ENCODE data around the gene CDC42.
"Not testable (repeated sequence)": the region's sequence is repeated elsewhere in the genome, so short reads cannot be mapped to it uniquely, and the experiment has no call there.

CDC42 gene

GRCh38 chr1:22021061-22021460 lies 31.4 kb upstream of the CDC42 start:
- Histone ChIP-seq H3K79me2 (ENCODE audit: control insufficient read depth, insufficient read depth, low read length, unreplicated experiment) (peaks cover 2% of the 10 kb centered on the region), H3K4me3 (ENCODE audit: low read depth, low read length) (no peak overlapping the region), H3K27ac (ENCODE audit: low read depth, low read length) (no peak overlapping the region), H2AFZ (ENCODE audit: low read length, unreplicated experiment) (no peak overlapping the region), H3K36me3 (ENCODE audit: insufficient read depth, low read length) (no peaks in the 10 kb centered on the region), H3K27me3 (ENCODE audit: insufficient read depth, low read length) (no peaks in the 10 kb centered on the region), H3K4me1 (ENCODE audit: control insufficient read depth, insufficient read depth, low read length, unreplicated experiment) (peaks cover 14% of the 10 kb centered on the region)

GRCh38 chr1:22024485-22025367 lies 27.8 kb upstream of the CDC42 start:
- Histone ChIP-seq H3K27ac (ENCODE audit: low read depth, low read length) (peak overlapping the region; percentile 94), H3K36me3 (ENCODE audit: insufficient read depth, low read length) (no peaks in the 10 kb centered on the region)

GRCh38 chr1:22025368-22026155 lies 26.9 kb upstream of the CDC42 start:
- peak overlapping the region; percentile 93 for H3K4me3 ChIP-seq (ENCODE audit: low read depth, low read length)
- H3K27ac ChIP-seq (ENCODE audit: low read depth, low read length), result peak overlapping the region; percentile 94
- H3K27me3 ChIP-seq (ENCODE audit: insufficient read depth, low read length), result no peaks in the 10 kb centered on the region
- H3K4me1 ChIP-seq (ENCODE audit: control insufficient read depth, insufficient read depth, low read length, unreplicated experiment), result no peaks in the 10 kb centered on the region
- H3K79me2 ChIP-seq (ENCODE audit: control insufficient read depth, insufficient read depth, low read length, unreplicated experiment), result peaks cover 11% of the 10 kb centered on the region
- peak overlapping the region; percentile 71 for H2AFZ ChIP-seq (ENCODE audit: low read length, unreplicated experiment)
- no peaks in the 10 kb centered on the region for H3K36me3 ChIP-seq (ENCODE audit: insufficient read depth, low read length)

More at GRCh38 chr1:22024485-22025367, 27.8 kb upstream of the CDC42 start:
- Histone ChIP-seq H3K79me2 (ENCODE audit: control insufficient read depth, insufficient read depth, low read length, unreplicated experiment) (peaks cover 11% of the 10 kb centered on the region), H2AFZ (ENCODE audit: low read length, unreplicated experiment) (peak overlapping the region; percentile 71), H3K27me3 (ENCODE audit: insufficient read depth, low read length) (no peaks in the 10 kb centered on the region), H3K4me3 (ENCODE audit: low read depth, low read length) (peak overlapping the region; percentile 93), H3K4me1 (ENCODE audit: control insufficient read depth, insufficient read depth, low read length, unreplicated experiment) (peaks cover 2% of the 10 kb centered on the region)

- no peak overlapping the region for H2AFZ ChIP-seq (ENCODE audit: low read length, unreplicated experiment)
- no peaks in the 10 kb centered on the region for H3K36me3 ChIP-seq (ENCODE audit: insufficient read depth, low read length)
- H3K4me3 ChIP-seq (ENCODE audit: low read depth, low read length), result no peak overlapping the region
- H3K4me1 ChIP-seq (ENCODE audit: control insufficient read depth, insufficient read depth, low read length, unreplicated experiment), result no peaks in the 10 kb centered on the region
- H3K27ac ChIP-seq (ENCODE audit: low read depth, low read length), result no peak overlapping the region
- no peaks in the 10 kb centered on the region for H3K27me3 ChIP-seq (ENCODE audit: insufficient read depth, low read length)
- H3K79me2 ChIP-seq (ENCODE audit: control insufficient read depth, insufficient read depth, low read length, unreplicated experiment), result peaks cover 11% of the 10 kb centered on the region
These were observed 25.6 kb upstream of the CDC42 start for GRCh38 chr1:22026924-22027289.

GRCh38 chr1:22030057-22030456 lies 22.5 kb upstream of the CDC42 start:
- peaks cover 11% of the 10 kb centered on the region for H3K79me2 ChIP-seq (ENCODE audit: control insufficient read depth, insufficient read depth, low read length, unreplicated experiment)
- no peaks in the 10 kb centered on the region for H3K4me1 ChIP-seq (ENCODE audit: control insufficient read depth, insufficient read depth, low read length, unreplicated experiment)
- no peak overlapping the region for H3K27ac ChIP-seq (ENCODE audit: low read depth, low read length)
- no peaks in the 10 kb centered on the region for H3K27me3 ChIP-seq (ENCODE audit: insufficient read depth, low read length)
- H3K36me3 ChIP-seq (ENCODE audit: insufficient read depth, low read length), result no peaks in the 10 kb centered on the region
- no peak overlapping the region for H2AFZ ChIP-seq (ENCODE audit: low read length, unreplicated experiment)
- no peak overlapping the region for H3K4me3 ChIP-seq (ENCODE audit: low read depth, low read length)

- H3K36me3 ChIP-seq (ENCODE audit: insufficient read depth, low read length), result no peaks in the 10 kb centered on the region
- H3K4me1 ChIP-seq (ENCODE audit: control insufficient read depth, insufficient read depth, low read length, unreplicated experiment), result no peaks in the 10 kb centered on the region
- no peak overlapping the region for H3K4me3 ChIP-seq (ENCODE audit: low read depth, low read length)
- no peaks in the 10 kb centered on the region for H3K27me3 ChIP-seq (ENCODE audit: insufficient read depth, low read length)
- H2AFZ ChIP-seq (ENCODE audit: low read length, unreplicated experiment), result no peak overlapping the region
- peaks cover 11% of the 10 kb centered on the region for H3K79me2 ChIP-seq (ENCODE audit: control insufficient read depth, insufficient read depth, low read length, unreplicated experiment)
- H3K27ac ChIP-seq (ENCODE audit: low read depth, low read length), result no peak overlapping the region
These were observed 22.0 kb upstream of the CDC42 start for GRCh38 chr1:22030473-22030872.

- H2AFZ ChIP-seq (ENCODE audit: low read length, unreplicated experiment), result no peak overlapping the region
These were observed 21.1 kb upstream of the CDC42 start for GRCh38 chr1:22031214-22031962.

GRCh38 chr1:22034834-22035233 lies 17.7 kb upstream of the CDC42 start:
- H2AFZ ChIP-seq (ENCODE audit: low read length, unreplicated experiment); H3K27ac ChIP-seq (ENCODE audit: low read depth, low read length); H3K79me2 ChIP-seq (ENCODE audit: control insufficient read depth, insufficient read depth, low read length, unreplicated experiment); H3K4me3 ChIP-seq (ENCODE audit: low read depth, low read length); H3K36me3 ChIP-seq (ENCODE audit: insufficient read depth, low read length); H3K27me3 ChIP-seq (ENCODE audit: insufficient read depth, low read length); H3K4me1 ChIP-seq (ENCODE audit: control insufficient read depth, insufficient read depth, low read length, unreplicated experiment): not testable (repeated sequence)

More at GRCh38 chr1:22031214-22031962, 21.1 kb upstream of the CDC42 start:
- peaks cover 6% of the 10 kb centered on the region for H3K79me2 ChIP-seq (ENCODE audit: control insufficient read depth, insufficient read depth, low read length, unreplicated experiment)
- H3K27me3 ChIP-seq (ENCODE audit: insufficient read depth, low read length), result no peaks in the 10 kb centered on the region
- H3K27ac ChIP-seq (ENCODE audit: low read depth, low read length), result no peak overlapping the region
- H3K4me3 ChIP-seq (ENCODE audit: low read depth, low read length), result no peak overlapping the region
- no peaks in the 10 kb centered on the region for H3K4me1 ChIP-seq (ENCODE audit: control insufficient read depth, insufficient read depth, low read length, unreplicated experiment)
- H3K36me3 ChIP-seq (ENCODE audit: insufficient read depth, low read length), result no peaks in the 10 kb centered on the region

GRCh38 chr1:22037520-22037919 lies 15.0 kb upstream of the CDC42 start:
- Histone ChIP-seq H3K27ac (ENCODE audit: low read depth, low read length) (no peak overlapping the region), H3K27me3 (ENCODE audit: insufficient read depth, low read length) (no peaks in the 10 kb centered on the region), H3K4me1 (ENCODE audit: control insufficient read depth, insufficient read depth, low read length, unreplicated experiment) (peaks cover 10% of the 10 kb centered on the region), H2AFZ (ENCODE audit: low read length, unreplicated experiment) (peak overlapping the region; percentile 60), H3K79me2 (ENCODE audit: control insufficient read depth, insufficient read depth, low read length, unreplicated experiment) (no peaks in the 10 kb centered on the region), H3K4me3 (ENCODE audit: low read depth, low read length) (no peak overlapping the region), H3K36me3 (ENCODE audit: insufficient read depth, low read length) (no peaks in the 10 kb centered on the region)

- Histone ChIP-seq H3K27me3 (ENCODE audit: insufficient read depth, low read length) (no peaks in the 10 kb centered on the region), H3K79me2 (ENCODE audit: control insufficient read depth, insufficient read depth, low read length, unreplicated experiment) (no peaks in the 10 kb centered on the region), H3K4me1 (ENCODE audit: control insufficient read depth, insufficient read depth, low read length, unreplicated experiment) (peaks cover 10% of the 10 kb centered on the region), H3K27ac (ENCODE audit: low read depth, low read length) (no peak overlapping the region), H3K4me3 (ENCODE audit: low read depth, low read length) (no peak overlapping the region), H3K36me3 (ENCODE audit: insufficient read depth, low read length) (no peaks in the 10 kb centered on the region), H2AFZ (ENCODE audit: low read length, unreplicated experiment) (no peak overlapping the region)
These were observed 14.5 kb upstream of the CDC42 start for GRCh38 chr1:22038036-22038435.
